GDM1 (cell line): ENCODE results near the gene AP4M1.
"Not testable (repeated sequence)": the region's sequence is repeated elsewhere in the genome, so short reads cannot be mapped to it uniquely, and the experiment has no call there.

ENCODE experiments used
- DNase-seq: peaks from one replicate; lab custom pipeline; 2025; lab: John Stamatoyannopoulos, UW

The AP4M1 gene

DNA sequence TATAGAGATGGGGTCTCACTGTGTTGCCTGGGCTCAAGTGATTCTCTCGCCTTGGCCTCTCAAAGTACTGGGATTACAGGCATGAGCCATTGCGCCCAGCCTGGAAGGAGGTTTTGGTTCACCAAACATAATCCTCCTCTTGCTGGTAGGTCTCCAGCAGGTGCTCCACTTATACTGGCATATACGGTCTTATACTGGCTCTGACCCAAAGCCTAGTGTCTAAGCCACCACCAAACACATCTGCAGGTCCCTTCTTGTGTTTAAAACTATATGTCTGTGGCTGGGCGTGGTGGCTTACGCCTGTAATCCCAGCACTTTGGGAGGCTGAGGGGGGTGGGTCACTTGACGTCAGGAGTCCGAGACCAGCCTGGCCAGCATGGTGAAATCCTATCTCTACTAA, 30.7 kb downstream of the AP4M1 start:
- DNase-seq, result no peak

DNA sequence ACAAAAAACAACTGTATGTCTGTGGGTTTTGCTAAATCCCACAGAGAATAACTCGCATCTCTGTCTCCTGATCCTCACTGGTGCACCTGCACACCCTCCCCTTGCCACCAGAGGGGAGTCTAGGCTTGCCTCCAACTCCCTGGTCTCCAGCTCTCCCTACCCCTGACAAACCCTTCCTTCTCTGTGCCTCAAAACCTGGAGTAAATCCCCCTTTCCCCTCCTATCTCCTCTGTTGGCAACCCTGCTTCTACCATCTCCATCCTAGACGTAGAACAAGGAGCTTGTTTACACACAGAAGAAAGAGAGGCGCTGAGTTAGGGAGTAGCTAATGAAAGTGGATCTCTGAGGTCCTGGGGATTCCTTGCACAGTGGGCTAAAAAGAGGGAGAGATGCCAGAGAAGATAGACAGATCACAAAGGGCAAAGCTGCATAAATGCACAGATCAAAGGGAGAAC, 31.3 kb downstream of the AP4M1 start:
- peak; percentile 41 for DNase-seq

DNA sequence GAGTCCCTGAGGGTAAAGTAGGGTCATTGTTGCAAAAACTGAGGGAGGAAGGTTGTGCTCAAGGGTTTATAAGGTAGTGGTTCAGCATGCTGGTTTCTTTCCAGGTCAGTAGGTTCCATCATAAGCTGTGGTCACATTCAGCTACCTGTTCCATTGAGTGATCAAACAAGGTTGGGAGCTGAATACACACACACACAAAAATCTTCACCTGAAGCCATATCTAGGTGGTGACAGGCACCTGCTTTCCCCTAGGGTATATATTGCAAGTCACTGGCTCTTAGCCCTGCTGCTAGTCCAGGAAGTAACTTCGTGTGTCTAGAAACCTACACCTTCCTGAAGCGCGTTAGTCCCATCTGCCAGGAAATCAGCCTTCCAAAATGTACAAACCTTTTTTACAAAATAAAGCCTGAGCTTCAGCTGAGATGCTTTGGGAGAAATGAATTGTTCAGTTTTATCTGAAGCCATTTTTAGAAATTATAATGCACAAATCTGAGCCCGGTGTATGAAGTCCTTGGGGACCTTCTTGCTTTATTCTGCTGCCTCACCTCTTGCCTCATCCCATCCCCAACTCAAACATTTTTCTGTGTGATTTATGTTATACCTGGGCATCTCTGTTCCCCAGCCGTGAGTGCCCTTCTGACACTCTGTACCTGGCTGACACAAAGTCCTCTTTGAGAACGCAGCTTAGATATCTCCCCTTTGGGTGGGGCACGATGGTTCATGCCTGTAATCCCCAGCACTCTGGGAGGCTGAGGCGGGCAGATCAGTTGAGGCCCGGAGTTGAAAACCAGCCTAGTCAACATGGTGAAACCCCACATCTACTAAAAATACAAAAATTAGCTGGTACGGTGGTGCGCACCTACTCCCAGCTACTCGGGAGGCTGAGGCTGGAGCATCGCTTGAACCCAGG, 36.7 kb downstream of the AP4M1 start:
- no peak for DNase-seq

DNA sequence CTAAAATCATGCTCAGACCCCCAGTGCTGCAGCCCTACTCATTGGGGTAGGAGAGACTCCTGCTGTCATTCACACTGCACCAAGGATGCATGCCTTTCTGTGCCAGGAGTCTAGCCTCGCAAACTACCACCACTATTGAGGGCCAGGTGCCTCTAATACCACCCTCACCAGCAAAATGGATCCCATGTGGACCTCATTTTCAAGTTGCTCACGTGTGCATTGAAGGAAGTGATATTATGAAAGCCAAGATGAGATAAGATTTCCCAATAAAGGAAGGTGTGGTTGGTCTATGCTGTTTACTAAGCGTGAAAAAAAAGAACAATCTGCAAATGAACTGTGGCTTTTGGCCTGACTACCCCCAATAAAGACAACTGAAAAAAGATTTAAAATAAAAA, 40.1 kb downstream of the AP4M1 start:
- no peak for DNase-seq

DNA sequence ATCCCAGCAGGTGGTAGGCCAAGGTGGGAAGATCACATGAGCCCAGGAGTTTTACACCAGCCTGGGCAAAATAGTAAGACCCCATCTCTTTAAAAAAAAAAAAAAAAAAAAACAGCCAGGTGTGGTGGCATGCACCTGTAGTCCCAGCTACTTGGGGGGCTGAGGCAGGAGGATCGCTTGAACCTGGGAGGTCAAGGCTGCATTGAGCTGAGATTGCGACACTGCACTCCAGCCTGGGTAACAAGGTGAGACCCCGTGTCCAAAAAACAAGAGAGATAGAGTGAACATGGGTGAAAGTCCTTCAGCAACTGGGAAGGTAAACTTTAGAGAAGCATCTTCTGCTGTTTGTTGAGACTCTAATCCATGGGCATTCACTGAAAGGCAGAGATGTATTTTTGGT, 41.0 kb downstream of the AP4M1 start:
- DNase-seq, result no peak

DNA sequence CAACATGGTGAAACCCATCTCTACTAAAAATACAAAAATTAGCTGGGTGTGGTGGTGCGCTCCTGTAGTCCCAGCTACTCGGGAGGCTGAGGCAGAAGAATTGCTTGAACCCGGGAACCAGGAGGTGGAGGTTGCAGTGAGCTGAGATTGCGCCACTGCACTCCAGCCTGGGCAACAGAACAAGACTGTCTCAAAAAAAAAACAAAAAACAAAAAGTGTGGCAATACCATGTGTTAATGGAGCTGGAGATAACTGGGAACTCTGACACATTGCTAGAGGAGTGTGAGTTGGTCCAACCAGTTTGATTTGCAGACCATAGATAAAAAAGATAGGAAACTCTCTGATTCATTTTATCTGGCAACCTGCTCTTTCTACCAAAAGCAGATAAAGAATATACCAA, 44.9 kb downstream of the AP4M1 start:
- DNase-seq, result not testable (repeated sequence)

DNA sequence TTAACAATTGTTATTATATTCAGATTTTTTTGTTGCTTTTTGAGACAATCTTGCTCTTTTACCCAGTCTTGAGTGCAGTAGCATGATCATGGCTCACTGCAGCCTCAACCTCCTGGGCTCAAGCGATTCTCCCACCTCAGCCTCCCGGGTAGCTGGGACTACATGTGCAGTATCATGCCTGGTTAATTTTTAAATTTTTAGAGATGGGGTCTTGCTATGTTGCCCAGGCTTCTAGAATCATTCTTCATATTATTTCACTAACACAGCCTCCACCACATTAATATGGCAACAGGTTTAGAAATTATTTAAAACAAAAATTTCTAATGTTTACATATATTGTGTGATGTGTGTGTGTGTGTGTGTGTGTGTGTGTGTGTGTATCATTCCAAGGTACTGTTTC, 45.8 kb downstream of the AP4M1 start:
- no peak for DNase-seq

DNA sequence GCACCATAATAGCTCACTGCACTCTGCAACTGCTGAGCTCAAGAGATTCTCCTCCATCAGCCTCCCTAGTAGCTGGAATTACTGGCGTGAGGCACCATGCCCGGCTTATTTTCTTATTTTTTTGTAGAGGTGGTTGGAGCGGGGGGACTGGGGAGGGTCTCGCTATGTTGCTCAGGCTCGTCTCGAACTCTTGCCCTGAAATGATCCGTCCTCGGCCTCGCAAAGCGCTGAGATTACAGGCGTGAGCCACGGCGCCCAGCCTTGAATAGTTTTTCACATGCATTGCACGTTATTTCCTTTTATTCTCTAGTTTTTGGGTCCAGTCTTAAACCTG, 46.7 kb downstream of the AP4M1 start:
- DNase-seq, result no peak

DNA sequence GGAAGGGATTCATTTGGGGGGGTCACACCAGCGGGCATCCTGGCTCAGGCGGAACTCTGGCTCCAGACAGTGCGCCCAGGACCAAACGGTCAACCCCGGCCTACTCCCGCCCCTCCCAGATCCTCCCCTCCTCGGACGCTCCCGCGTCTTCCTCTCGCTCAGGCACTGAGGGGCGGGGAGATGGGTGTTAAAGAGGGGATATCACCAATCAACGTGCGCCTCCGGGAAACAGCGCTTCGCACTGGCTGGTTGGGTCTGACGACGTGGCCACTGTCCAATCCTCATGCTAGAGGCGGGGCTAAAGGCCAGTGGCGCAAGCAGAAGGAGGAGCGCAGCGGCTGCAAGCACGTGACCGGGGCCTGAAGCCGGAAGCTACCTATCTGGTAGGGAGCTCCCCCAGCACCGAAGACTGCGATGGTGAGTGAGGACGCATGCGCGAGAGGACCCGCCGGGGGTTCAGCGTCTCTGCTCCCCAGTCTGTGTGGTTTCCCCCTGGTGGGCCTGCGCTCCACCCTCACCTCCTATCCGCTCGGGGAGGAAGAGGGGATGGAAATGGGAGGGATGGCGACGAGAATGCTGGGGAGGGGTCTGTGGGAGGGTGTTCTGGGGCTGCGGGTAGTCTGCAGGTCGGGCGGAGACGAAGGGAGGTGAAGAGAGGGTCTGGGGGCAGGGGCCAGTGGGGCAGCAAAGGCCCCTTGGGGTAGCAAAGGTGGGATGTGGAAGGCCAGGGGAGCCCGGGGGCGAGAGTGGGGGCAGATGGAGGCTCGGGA, 47.3 kb downstream of the AP4M1 start, which contains the start of gene LAMTOR4:
TSS of gene LAMTOR4 (plus strand) at position 360 of the 770 bp plus-strand sequence. CDS start at position 415, 55 bp downstream.
- DNase-seq, result peak; percentile 99

DNA sequence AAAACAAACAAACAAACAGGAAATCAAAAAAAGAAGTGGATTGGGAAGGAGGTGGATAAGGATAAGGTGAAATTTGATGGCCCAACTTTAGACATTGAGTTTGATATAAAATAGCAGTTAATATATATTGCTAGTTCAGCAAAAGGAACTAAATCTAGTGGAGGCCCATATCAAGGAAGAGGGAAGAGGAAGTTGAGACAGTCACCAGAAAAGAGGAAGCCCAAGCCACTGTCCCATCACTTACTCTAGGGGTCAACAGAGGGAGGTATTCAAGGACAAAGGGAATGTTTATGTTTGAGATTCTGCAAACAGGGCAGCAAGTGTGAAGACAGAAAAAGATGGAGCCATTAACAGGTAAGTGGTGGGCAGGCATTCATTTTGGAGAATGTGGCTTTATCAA, 51.0 kb downstream of the AP4M1 start:
- DNase-seq, result peak; percentile 34

DNA sequence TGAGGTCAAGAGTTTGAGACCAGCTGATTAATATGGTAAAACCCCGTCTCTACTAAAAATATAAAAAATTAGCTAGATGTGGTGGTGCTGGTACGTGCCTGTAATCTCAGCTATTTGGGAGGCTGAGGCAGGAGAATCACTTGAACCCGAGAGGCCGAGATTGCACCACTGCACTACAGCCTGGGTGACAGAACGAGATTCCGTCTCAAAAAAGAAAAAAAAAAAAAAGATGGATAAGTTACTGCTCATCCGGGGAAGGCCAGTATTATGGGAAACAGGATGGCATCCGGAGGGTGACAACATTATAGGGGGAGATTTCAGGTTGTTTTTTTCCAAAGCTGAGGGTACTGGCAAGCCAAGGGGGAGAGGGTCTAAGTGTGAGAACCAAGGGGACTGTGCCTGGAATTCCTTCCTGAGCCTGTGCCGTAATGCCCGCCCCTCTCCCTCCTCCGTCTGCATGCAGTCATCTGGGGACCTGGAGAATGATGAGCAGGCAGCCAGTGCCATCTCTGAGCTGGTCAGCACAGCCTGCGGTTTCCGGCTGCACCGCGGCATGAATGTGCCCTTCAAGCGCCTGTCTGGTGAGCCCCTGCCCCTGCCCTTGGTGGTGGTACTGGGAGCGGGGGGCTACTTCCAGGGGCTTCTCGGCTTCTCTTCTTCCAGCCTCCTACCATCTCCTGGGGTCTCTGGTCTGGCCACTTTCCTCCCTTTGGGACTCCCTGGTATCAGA, 51.7 kb downstream of the AP4M1 start:
- no peak for DNase-seq

DNA sequence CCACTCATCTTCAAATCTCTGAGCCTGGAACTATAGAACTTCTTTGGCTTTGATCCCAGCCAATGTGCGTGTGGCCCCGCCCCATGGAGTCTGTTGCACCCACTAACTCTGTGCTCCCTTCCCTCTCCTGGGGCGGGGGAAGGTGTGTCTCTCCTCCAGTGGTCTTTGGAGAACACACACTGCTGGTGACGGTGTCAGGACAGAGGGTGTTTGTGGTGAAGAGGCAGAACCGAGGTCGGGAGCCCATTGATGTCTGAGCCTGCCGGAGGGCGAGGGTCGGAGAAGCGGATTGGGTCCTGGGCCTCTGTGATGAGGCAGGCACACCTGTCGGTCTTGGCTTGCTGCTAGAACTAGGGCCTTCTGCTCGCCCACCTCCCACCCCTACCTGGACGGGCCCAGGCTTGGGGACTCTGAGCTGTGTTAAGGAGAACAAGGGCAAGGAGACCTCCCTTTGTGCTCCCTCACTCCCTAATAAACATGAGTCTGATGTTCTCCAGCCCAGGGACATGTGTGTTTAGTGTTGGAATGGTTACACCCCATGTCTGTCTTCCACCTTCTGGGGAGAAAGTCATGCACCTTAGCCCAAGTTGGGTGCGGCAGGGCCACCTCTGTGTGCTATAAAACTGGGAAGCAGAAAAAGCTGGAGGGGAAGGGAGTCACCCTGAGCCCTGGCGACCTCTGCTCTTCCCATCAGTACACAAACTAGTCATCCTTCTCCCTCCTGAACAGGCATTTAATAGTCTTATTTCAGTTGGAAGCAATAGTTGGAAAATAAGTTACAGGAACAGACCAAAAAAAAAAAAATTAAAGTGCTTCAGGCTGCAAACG, 52.5 kb downstream of the AP4M1 start:
- DNase-seq, result no peak

DNA sequence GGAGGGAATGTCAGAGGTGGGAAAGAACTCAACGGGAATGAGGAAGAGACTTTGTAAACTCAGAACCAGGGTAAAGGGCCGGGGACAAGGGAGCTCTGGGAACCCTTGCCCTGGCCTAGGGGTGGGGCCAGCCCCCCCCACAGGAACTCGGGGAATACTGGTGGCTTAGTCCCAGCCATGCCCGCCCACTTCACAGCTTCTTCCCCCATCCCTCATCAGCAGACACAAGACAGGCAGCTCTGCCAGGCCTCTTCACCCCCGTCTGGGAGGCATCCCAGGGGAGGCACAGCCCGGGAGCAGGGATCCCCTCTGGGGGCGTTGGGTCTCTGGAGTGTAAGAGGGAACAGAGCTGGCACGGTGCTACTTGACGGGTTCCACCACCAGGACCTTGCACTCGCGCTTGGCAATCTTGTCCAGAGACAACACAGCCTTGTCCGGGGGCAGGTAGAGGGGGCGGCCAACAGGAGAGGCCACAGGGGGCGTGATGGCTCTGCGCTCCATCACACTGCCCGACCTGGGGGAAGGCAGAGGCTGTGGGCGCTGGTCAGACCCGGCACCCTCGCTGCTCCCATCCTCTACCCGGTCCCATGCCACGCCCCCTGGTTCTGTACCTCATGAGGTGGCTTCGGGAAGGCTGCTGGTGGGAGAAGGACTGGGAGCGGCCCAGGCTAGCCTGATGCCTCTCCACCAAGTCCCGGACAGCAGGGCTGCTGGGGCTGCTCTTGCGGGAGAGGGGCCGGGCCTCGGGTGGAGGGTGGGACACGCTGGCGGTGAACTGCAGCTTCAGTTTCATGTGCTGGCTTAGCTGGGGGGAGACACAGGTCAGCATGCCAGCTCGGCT, 53.4 kb downstream of the AP4M1 start:
- no peak for DNase-seq

DNA sequence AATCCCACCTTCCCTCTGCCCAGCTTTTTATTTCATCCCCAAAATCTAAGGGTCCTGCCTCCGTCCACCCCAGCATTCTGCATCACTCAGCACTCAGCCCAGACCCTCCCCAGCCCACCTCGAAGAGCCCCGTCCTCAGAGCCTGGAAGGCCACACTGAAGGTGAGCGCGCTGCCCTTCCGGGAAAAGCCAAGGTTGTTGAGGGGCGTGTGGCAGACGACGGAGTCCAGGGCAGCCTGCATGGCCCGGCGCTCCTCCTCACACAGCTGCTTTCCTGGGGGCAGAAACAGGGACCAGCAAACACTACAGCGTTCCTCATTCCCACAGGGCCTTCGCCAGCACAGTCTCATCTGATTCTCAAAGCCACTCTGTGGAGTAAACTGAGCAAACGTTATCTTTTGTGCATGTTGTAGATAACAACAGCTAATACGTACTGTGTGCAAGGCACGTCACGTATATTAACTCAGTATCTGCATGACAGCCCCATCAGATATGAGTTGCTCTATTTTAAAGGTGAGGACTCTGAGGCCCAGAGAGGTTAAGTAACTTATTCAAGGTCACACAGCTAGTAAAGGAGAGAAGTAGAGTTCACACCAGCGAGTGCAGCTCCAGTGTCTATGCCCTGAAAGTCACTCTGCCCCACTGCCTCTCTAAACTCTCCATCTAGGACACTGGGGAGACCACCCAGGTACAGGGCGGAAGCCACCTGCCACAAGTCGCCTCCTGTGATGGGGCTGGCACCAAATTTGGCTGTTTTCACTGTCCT, 54.3 kb downstream of the AP4M1 start:
- DNase-seq, result no peak

DNA sequence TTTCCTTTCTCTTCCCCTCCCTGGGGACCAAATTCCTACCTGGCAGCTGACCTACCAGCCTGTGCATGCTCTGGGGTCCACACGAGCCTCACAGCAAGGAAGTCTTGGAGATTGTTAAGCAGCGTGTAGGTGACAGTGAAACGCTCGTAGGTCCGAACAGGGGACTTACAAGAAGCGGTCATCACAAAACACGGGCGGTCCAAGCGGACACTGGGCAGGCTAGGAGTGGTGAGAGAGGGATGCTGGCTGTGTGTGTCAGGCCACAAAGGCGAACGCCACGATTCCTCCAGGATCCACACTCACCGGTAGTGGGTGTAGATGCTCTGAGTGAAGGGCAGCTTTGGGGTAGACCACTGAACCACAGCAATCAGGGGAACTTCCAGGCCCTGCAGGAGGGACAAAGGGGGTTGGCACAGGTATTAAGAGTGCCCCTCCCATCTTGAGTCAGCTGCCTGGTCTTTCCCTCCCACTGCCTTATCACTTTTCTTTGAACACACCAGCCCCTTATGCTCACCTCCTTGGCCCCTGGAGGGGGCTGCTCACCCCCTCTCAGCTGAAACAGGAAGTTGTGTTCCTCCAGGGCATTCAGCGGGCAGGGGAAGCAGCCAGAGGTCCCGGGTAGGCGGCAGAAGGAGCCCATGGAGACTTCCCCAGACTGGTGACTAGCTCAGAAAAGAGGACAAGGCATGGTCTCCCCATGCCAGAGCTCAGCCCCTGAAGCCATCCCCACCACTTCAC, 55.1 kb downstream of the AP4M1 start:
- no peak for DNase-seq

DNA sequence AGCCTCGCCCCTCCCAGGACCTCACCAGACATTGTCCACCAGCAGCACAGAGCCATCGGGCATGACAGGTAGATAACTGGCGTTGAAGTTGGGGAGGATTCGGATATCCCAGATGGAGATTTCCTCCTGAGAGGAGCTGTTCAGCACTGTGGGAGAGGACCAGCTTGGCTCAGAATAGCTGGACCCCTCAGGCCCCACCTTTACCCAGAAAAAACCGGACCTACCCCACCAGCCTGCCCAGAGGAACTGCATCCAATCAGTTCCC, 55.6 kb downstream of the AP4M1 start:
- no peak for DNase-seq

DNA sequence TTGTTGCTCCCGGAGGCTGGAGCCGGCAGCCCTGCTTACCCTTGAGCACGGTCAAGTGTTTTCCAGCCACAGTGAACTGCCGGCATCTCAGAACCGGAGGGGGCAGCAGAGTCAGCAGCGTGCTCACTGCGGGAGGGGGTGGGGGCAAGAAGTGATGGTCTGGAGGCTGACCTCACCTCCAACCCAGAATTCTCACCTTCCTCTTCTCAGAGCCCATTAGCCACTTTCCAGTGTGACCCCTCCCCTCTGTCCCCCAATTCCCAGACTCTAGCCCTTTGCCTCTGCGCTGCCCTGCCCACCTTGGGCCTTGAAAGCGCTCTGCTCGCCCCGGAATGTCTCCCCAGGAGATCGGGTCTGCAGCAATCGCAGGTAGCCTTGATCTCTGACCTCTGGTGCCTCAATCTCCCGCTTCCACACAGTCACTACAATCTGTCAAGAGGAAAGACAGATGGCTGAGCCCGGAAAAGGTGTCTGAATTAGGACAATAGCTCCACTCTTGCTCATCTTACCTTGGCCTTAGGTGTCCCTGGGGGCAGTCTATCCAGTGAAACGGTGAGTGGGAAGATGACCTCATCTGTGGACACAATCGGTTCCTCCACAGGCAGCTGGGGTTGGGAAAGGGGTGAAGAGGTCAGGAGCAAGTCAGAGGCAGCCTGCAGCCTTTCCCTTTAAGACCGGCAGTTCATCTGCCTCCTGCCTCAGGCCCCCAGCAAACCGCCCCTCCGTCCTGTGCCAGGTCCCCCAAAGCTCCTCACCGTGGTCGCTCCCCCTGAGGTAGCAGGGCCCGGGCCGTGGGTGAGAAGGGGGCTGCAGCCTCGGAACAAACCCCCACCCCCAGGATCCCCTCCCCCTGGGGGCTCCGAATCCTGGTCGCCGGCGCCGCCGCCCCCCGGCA, 56.1 kb downstream of the AP4M1 start:
- DNase-seq, result no peak
